NCI-H524 treated with DMSO at 0.1 percent for 48 hours (cell line): Measurements from ENCODE around the gene IDUA.

Experiments used
- DNase-seq: peaks from one replicate; lab custom pipeline; 2025; lab: John Stamatoyannopoulos, UW

Gene IDUA

GRCh38 chr4:1015746-1016145 is 28.9 kb downstream of the IDUA start:
- DNase-seq, result no peak

- no peak for DNase-seq
Measured at GRCh38 chr4:1017211-1017610, 30.4 kb downstream of the IDUA start.

GRCh38 chr4:1017706-1018105 is 30.9 kb downstream of the IDUA start:
- DNase-seq, result no peak

GRCh38 chr4:1018147-1019020 is 31.5 kb downstream of the IDUA start:
- no peak for DNase-seq

GRCh38 chr4:1019320-1019719 is 32.5 kb downstream of the IDUA start:
- no peak for DNase-seq

- no peak for DNase-seq
Measured at GRCh38 chr4:1019729-1020470, 33.1 kb downstream of the IDUA start.

GRCh38 chr4:1021386-1022050 is 34.7 kb downstream of the IDUA start:
- no peak for DNase-seq

GRCh38 chr4:1022051-1022738 is 35.4 kb downstream of the IDUA start:
- DNase-seq, result no peak

GRCh38 chr4:1022739-1023066 is 35.9 kb downstream of the IDUA start:
- DNase-seq, result no peak

GRCh38 chr4:1023075-1023640 is 36.3 kb downstream of the IDUA start:
- no peak for DNase-seq

GRCh38 chr4:1023895-1024740 is 37.3 kb downstream of the IDUA start:
- DNase-seq, result no peak

GRCh38 chr4:1024882-1025545 is 38.2 kb downstream of the IDUA start:
- no peak for DNase-seq

- no peak for DNase-seq
Measured at GRCh38 chr4:1026115-1026514, 39.3 kb downstream of the IDUA start.

GRCh38 chr4:1027219-1027914 is 40.5 kb downstream of the IDUA start:
- DNase-seq, result no peak

- no peak for DNase-seq
Measured at GRCh38 chr4:1027915-1028238, 41.0 kb downstream of the IDUA start.

- DNase-seq, result no peak
Measured at GRCh38 chr4:1028574-1029220, 41.9 kb downstream of the IDUA start.

GRCh38 chr4:1029529-1029928 is 42.7 kb downstream of the IDUA start:
- DNase-seq, result no peak

GRCh38 chr4:1030031-1030430 is 43.2 kb downstream of the IDUA start:
- no peak for DNase-seq

GRCh38 chr4:1030559-1030958 is 43.7 kb downstream of the IDUA start:
- DNase-seq, result no peak

GRCh38 chr4:1031346-1031745 is 44.5 kb downstream of the IDUA start:
- DNase-seq, result no peak
